ENCODE results near the gene FOXP1. TPM values are rescaled to one million over a fixed set of nuclear protein-coding genes. Genes with fewer than 3 reads are reported as not detected.

The FOXP1 gene
- total and polyA plus RNA-seq, 9 of the 15 experiments (the other 6 are each of a cell fraction or from before 2014, with no cell fraction given): 7.7 to 34.5 (median 13.7) TPM

- ChIA-PET CTCF (ENCODE audit: low intra/inter-chr PET ratio) (no interaction called here), POLR2A (interaction anchor here (0.5 to 1.0 kb wide), 2 partner anchors 20 to 53 kb away, joined by 3 read pairs; no protein-coding TSS in a partner anchor)
- no peak overlapping the region for H3K9ac ChIP-seq (ENCODE audit: insufficient read depth in 1 of 2, low read depth in 2 of 2, low read length in 2 of 2)
- FAIRE-seq: no peak
- no peak overlapping the region for H3K4me3 ChIP-seq
- H2AFZ ChIP-seq (ENCODE audit: low read depth, low read length): no peak overlapping the region
- no peaks in the 10 kb centered on the region for H3K9me1 ChIP-seq (ENCODE audit: control insufficient read depth, insufficient read depth, low read length)
- intact Hi-C loops (cut with micrococcal nuclease): no loop called here
- H3K36me3 ChIP-seq (ENCODE audit: control insufficient read depth, insufficient read depth, low read length): no peaks in the 10 kb centered on the region
- no peak for DNase-seq (ENCODE audit: extremely low read depth in 1 of 4, low spot score in 3 of 4)
- H3K4me2 ChIP-seq (ENCODE audit: insufficient read depth, low read length): no peak overlapping the region
- in situ Hi-C loops (cut with MboI): no loop called here
- TF ChIP-seq HOXB6 (CRISPR knock-in tag; IDR thresholded peaks at IDR 0.05; ENCODE audit: borderline replicate concordance) (no peak), TAF15 (IDR thresholded peaks at IDR 0.05; ENCODE audit: low read depth, low read length) (no peak), MIER1 (IDR thresholded peaks at IDR 0.05; ENCODE audit: low read depth) (no peak)
- no peaks in the 10 kb centered on the region for H3K27me3 ChIP-seq (ENCODE audit: control insufficient read depth in 2 of 2, insufficient read depth in 2 of 2, low read length in 2 of 2)
- 97% methylated on average over 3 of the region's 3 CpGs for WGBS (ENCODE audit: insufficient coverage, low coverage, missing lambda C conversion rate)
- H3K4me1 ChIP-seq (replicated peaks in 1 of 2; ENCODE audit: control insufficient read depth in 2 of 2, insufficient read depth in 2 of 2, low read length in 2 of 2): no peaks in the 10 kb centered on the region
- no peak overlapping the region for H3K27ac ChIP-seq (ENCODE audit: extremely low read depth, low read depth, low read length)
- no peaks in the 10 kb centered on the region for H3K9me3 ChIP-seq (replicated peaks; ENCODE audit: control insufficient read depth, insufficient read depth, low read depth, low read length)
- no peaks in the 10 kb centered on the region for H4K20me1 ChIP-seq (replicated peaks; ENCODE audit: control insufficient read depth, insufficient read depth, low read length)
- no peaks in the 10 kb centered on the region for H3K79me2 ChIP-seq (ENCODE audit: control insufficient read depth, insufficient read depth, low read length)
- no TSS peak for BruUV-seq (replicated peaks)
- ATAC-seq: no peak
Observed at GRCh38 chr3:71563827-71564226, 19.7 kb downstream of the FOXP1 start.

- H3K27ac ChIP-seq (ENCODE audit: extremely low read depth, low read depth, low read length): no peak overlapping the region
- BruUV-seq (replicated peaks): no TSS peak
- FAIRE-seq: no peak
- TF ChIP-seq NCOA2 (IDR thresholded peaks at IDR 0.05; ENCODE audit: partially characterized antibody in 2 of 2) (no peak), ZNF140 (CRISPR knock-in tag; IDR thresholded peaks at IDR 0.05) (no peak), CC2D1A (IDR thresholded peaks at IDR 0.05) (no peak), SOX6 (IDR thresholded peaks at IDR 0.05) (no peak), ZNF766 (CRISPR knock-in tag; conservative IDR thresholded peaks at IDR 0.05) (no peak), SAFB (IDR thresholded peaks at IDR 0.05; ENCODE audit: borderline replicate concordance, low read depth, low read length) (no peak), ZNF280B (CRISPR knock-in tag; IDR thresholded peaks at IDR 0.05) (no peak), DEAF1 (CRISPR knock-in tag; IDR thresholded peaks at IDR 0.05) (no peak), POU5F1 (IDR thresholded peaks at IDR 0.05; ENCODE audit: borderline replicate concordance, low read depth, low read length, partially characterized antibody) (no peak)
Observed at GRCh38 chr3:71562938-71563337, 20.6 kb downstream of the FOXP1 start.

More at GRCh38 chr3:71562938-71563337, 20.6 kb downstream of the FOXP1 start:
- ChIA-PET CTCF (ENCODE audit: low intra/inter-chr PET ratio) (no interaction called here), POLR2A (no interaction called here)
- no peak overlapping the region for H3K4me2 ChIP-seq (ENCODE audit: insufficient read depth, low read length)
- ATAC-seq: no peak
- H2AFZ ChIP-seq (ENCODE audit: low read depth, low read length): no peak overlapping the region
- intact Hi-C loops (cut with micrococcal nuclease): no loop called here
- in situ Hi-C loops (cut with MboI): no loop called here
- no peaks in the 10 kb centered on the region for H3K9me1 ChIP-seq (ENCODE audit: control insufficient read depth, insufficient read depth, low read length)
- no peaks in the 10 kb centered on the region for H3K4me1 ChIP-seq (replicated peaks in 1 of 2; ENCODE audit: control insufficient read depth in 2 of 2, insufficient read depth in 2 of 2, low read length in 2 of 2)
- no peak for DNase-seq (ENCODE audit: extremely low read depth in 1 of 4, low spot score in 3 of 4)
- H3K9ac ChIP-seq (ENCODE audit: insufficient read depth in 1 of 2, low read depth in 2 of 2, low read length in 2 of 2): no peak overlapping the region
- H3K79me2 ChIP-seq (ENCODE audit: control insufficient read depth, insufficient read depth, low read length): no peaks in the 10 kb centered on the region
- no peaks in the 10 kb centered on the region for H3K9me3 ChIP-seq (replicated peaks; ENCODE audit: control insufficient read depth, insufficient read depth, low read depth, low read length)
- no peaks in the 10 kb centered on the region for H4K20me1 ChIP-seq (replicated peaks; ENCODE audit: control insufficient read depth, insufficient read depth, low read length)
- no peaks in the 10 kb centered on the region for H3K36me3 ChIP-seq (ENCODE audit: control insufficient read depth, insufficient read depth, low read length)
- no peaks in the 10 kb centered on the region for H3K27me3 ChIP-seq (ENCODE audit: control insufficient read depth in 2 of 2, insufficient read depth in 2 of 2, low read length in 2 of 2)
- no peak overlapping the region for H3K4me3 ChIP-seq
